ENCODE data around the gene TBCK.

The TBCK gene

GRCh38 chr4:106268786-106269185, 47.2 kb downstream of the TBCK start:
- no peaks in the 10 kb centered on the region for H3K4me1 ChIP-seq (ENCODE audit: control insufficient read depth in 5 of 5, insufficient read depth in 5 of 5, low read length in 5 of 5)
- H3K27me3 ChIP-seq (ENCODE audit: control insufficient read depth in 5 of 5, insufficient read depth in 4 of 5, low read length in 5 of 5), result no peaks in the 10 kb centered on the region
- H3K4me3 ChIP-seq (ENCODE audit: low read depth in 1 of 5, low read length in 5 of 5), result no peak overlapping the region
- H3K9me3 ChIP-seq (ENCODE audit: control insufficient read depth in 5 of 5, low read length in 5 of 5), result no peaks in the 10 kb centered on the region
- no peak overlapping the region for H3K27ac ChIP-seq (ENCODE audit: low read depth, low read length)
- H3K9ac ChIP-seq (ENCODE audit: low read length in 5 of 5), result no peak overlapping the region
- H3K36me3 ChIP-seq (ENCODE audit: control insufficient read depth in 5 of 5, insufficient read depth in 5 of 5, low read length in 5 of 5), result no peaks in the 10 kb centered on the region

- Histone ChIP-seq H3K27ac (ENCODE audit: low read depth, low read length) (no peak overlapping the region), H3K9ac (ENCODE audit: low read length in 5 of 5) (no peak overlapping the region), H3K4me3 (ENCODE audit: low read depth in 1 of 5, low read length in 5 of 5) (no peak overlapping the region), H3K9me3 (ENCODE audit: control insufficient read depth in 5 of 5, low read length in 5 of 5) (no peaks in the 10 kb centered on the region), H3K36me3 (ENCODE audit: control insufficient read depth in 5 of 5, insufficient read depth in 5 of 5, low read length in 5 of 5) (no peaks in the 10 kb centered on the region), H3K4me1 (ENCODE audit: control insufficient read depth in 5 of 5, insufficient read depth in 5 of 5, low read length in 5 of 5) (no peaks in the 10 kb centered on the region), H3K27me3 (ENCODE audit: control insufficient read depth in 5 of 5, insufficient read depth in 4 of 5, low read length in 5 of 5) (no peaks in the 10 kb centered on the region)
These were observed 49.8 kb downstream of the TBCK start for GRCh38 chr4:106266201-106266600.

GRCh38 chr4:106264331-106264728, 51.7 kb downstream of the TBCK start:
- H3K27ac ChIP-seq (ENCODE audit: low read depth, low read length), result no peak overlapping the region
- H3K4me3 ChIP-seq (ENCODE audit: low read depth in 1 of 5, low read length in 5 of 5), result no peak overlapping the region
- peaks cover 0 to 4% (median 0%) of the 10 kb centered on the region in 5 donors for H3K36me3 ChIP-seq (ENCODE audit: control insufficient read depth in 5 of 5, insufficient read depth in 5 of 5, low read length in 5 of 5)
- H3K27me3 ChIP-seq (ENCODE audit: control insufficient read depth in 5 of 5, insufficient read depth in 4 of 5, low read length in 5 of 5), result no peaks in the 10 kb centered on the region
- H3K4me1 ChIP-seq (ENCODE audit: control insufficient read depth in 5 of 5, insufficient read depth in 5 of 5, low read length in 5 of 5), result no peaks in the 10 kb centered on the region
- H3K9me3 ChIP-seq (ENCODE audit: control insufficient read depth in 5 of 5, low read length in 5 of 5), result no peaks in the 10 kb centered on the region
- H3K9ac ChIP-seq (ENCODE audit: low read length in 5 of 5), result peak overlapping the region in 1 of 5 donors; percentile 20

GRCh38 chr4:106263594-106264330, 52.2 kb downstream of the TBCK start:
- no peaks in the 10 kb centered on the region for H3K4me1 ChIP-seq (ENCODE audit: control insufficient read depth in 5 of 5, insufficient read depth in 5 of 5, low read length in 5 of 5)
- H3K27ac ChIP-seq (ENCODE audit: low read depth, low read length), result no peak overlapping the region
- no peaks in the 10 kb centered on the region for H3K9me3 ChIP-seq (ENCODE audit: control insufficient read depth in 5 of 5, low read length in 5 of 5)
- no peaks in the 10 kb centered on the region for H3K27me3 ChIP-seq (ENCODE audit: control insufficient read depth in 5 of 5, insufficient read depth in 4 of 5, low read length in 5 of 5)
- H3K36me3 ChIP-seq (ENCODE audit: control insufficient read depth in 5 of 5, insufficient read depth in 5 of 5, low read length in 5 of 5), result peaks cover 0 to 10% (median 0%) of the 10 kb centered on the region in 5 donors
- H3K9ac ChIP-seq (ENCODE audit: low read length in 5 of 5), result no peak overlapping the region
- no peak overlapping the region for H3K4me3 ChIP-seq (ENCODE audit: low read depth in 1 of 5, low read length in 5 of 5)

GRCh38 chr4:106261980-106262379, 54.0 kb downstream of the TBCK start:
- no peak overlapping the region for H3K4me3 ChIP-seq (ENCODE audit: low read depth in 1 of 5, low read length in 5 of 5)
- no peaks in the 10 kb centered on the region for H3K27me3 ChIP-seq (ENCODE audit: control insufficient read depth in 5 of 5, insufficient read depth in 4 of 5, low read length in 5 of 5)
- no peak overlapping the region for H3K27ac ChIP-seq (ENCODE audit: low read depth, low read length)
- no peak overlapping the region for H3K9ac ChIP-seq (ENCODE audit: low read length in 5 of 5)
- H3K9me3 ChIP-seq (ENCODE audit: control insufficient read depth in 5 of 5, low read length in 5 of 5), result no peaks in the 10 kb centered on the region
- no peaks in the 10 kb centered on the region for H3K4me1 ChIP-seq (ENCODE audit: control insufficient read depth in 5 of 5, insufficient read depth in 5 of 5, low read length in 5 of 5)
- peaks cover 0 to 10% (median 0%) of the 10 kb centered on the region in 5 donors for H3K36me3 ChIP-seq (ENCODE audit: control insufficient read depth in 5 of 5, insufficient read depth in 5 of 5, low read length in 5 of 5)

GRCh38 chr4:106258145-106259045, 57.6 kb downstream of the TBCK start:
- Histone ChIP-seq H3K27me3 (ENCODE audit: control insufficient read depth in 5 of 5, insufficient read depth in 4 of 5, low read length in 5 of 5) (no peaks in the 10 kb centered on the region), H3K36me3 (ENCODE audit: control insufficient read depth in 5 of 5, insufficient read depth in 5 of 5, low read length in 5 of 5) (peaks cover 14 to 21% (median 17%) of the 10 kb centered on the region in 5 donors), H3K4me3 (ENCODE audit: low read depth in 1 of 5, low read length in 5 of 5) (no peak overlapping the region), H3K4me1 (ENCODE audit: control insufficient read depth in 5 of 5, insufficient read depth in 5 of 5, low read length in 5 of 5) (no peaks in the 10 kb centered on the region), H3K9ac (ENCODE audit: low read length in 5 of 5) (no peak overlapping the region), H3K9me3 (ENCODE audit: control insufficient read depth in 5 of 5, low read length in 5 of 5) (no peaks in the 10 kb centered on the region), H3K27ac (ENCODE audit: low read depth, low read length) (no peak overlapping the region)

- Histone ChIP-seq H3K27me3 (ENCODE audit: control insufficient read depth in 5 of 5, insufficient read depth in 4 of 5, low read length in 5 of 5) (no peaks in the 10 kb centered on the region), H3K4me3 (ENCODE audit: low read depth in 1 of 5, low read length in 5 of 5) (no peak overlapping the region), H3K9ac (ENCODE audit: low read length in 5 of 5) (no peak overlapping the region), H3K27ac (ENCODE audit: low read depth, low read length) (no peak overlapping the region), H3K36me3 (ENCODE audit: control insufficient read depth in 5 of 5, insufficient read depth in 5 of 5, low read length in 5 of 5) (peaks cover 14 to 25% (median 21%) of the 10 kb centered on the region in 5 donors), H3K4me1 (ENCODE audit: control insufficient read depth in 5 of 5, insufficient read depth in 5 of 5, low read length in 5 of 5) (no peaks in the 10 kb centered on the region), H3K9me3 (ENCODE audit: control insufficient read depth in 5 of 5, low read length in 5 of 5) (no peaks in the 10 kb centered on the region)
These were observed 59.8 kb downstream of the TBCK start for GRCh38 chr4:106256190-106256589.

- no peaks in the 10 kb centered on the region for H3K9me3 ChIP-seq (ENCODE audit: control insufficient read depth in 5 of 5, low read length in 5 of 5)
- no peak overlapping the region for H3K27ac ChIP-seq (ENCODE audit: low read depth, low read length)
- H3K9ac ChIP-seq (ENCODE audit: low read length in 5 of 5), result no peak overlapping the region
- no peak overlapping the region for H3K4me3 ChIP-seq (ENCODE audit: low read depth in 1 of 5, low read length in 5 of 5)
- H3K4me1 ChIP-seq (ENCODE audit: control insufficient read depth in 5 of 5, insufficient read depth in 5 of 5, low read length in 5 of 5), result no peaks in the 10 kb centered on the region
- peaks cover 14 to 28% (median 27%) of the 10 kb centered on the region in 5 donors for H3K36me3 ChIP-seq (ENCODE audit: control insufficient read depth in 5 of 5, insufficient read depth in 5 of 5, low read length in 5 of 5)
- no peaks in the 10 kb centered on the region for H3K27me3 ChIP-seq (ENCODE audit: control insufficient read depth in 5 of 5, insufficient read depth in 4 of 5, low read length in 5 of 5)
These were observed 60.8 kb downstream of the TBCK start for GRCh38 chr4:106255195-106255594.

- H3K9me3 ChIP-seq (ENCODE audit: control insufficient read depth in 5 of 5, low read length in 5 of 5), result no peaks in the 10 kb centered on the region
- no peaks in the 10 kb centered on the region for H3K4me1 ChIP-seq (ENCODE audit: control insufficient read depth in 5 of 5, insufficient read depth in 5 of 5, low read length in 5 of 5)
- no peak overlapping the region for H3K27ac ChIP-seq (ENCODE audit: low read depth, low read length)
- no peak overlapping the region for H3K4me3 ChIP-seq (ENCODE audit: low read depth in 1 of 5, low read length in 5 of 5)
- H3K36me3 ChIP-seq (ENCODE audit: control insufficient read depth in 5 of 5, insufficient read depth in 5 of 5, low read length in 5 of 5), result peaks cover 21 to 36% (median 32%) of the 10 kb centered on the region in 5 donors
- H3K27me3 ChIP-seq (ENCODE audit: control insufficient read depth in 5 of 5, insufficient read depth in 4 of 5, low read length in 5 of 5), result no peaks in the 10 kb centered on the region
- no peak overlapping the region for H3K9ac ChIP-seq (ENCODE audit: low read length in 5 of 5)
These were observed 62.5 kb downstream of the TBCK start for GRCh38 chr4:106253364-106254129.

Data from subcutaneous abdominal adipose tissue (tissue), 5 donors.